WTC11 (cell line): ENCODE data around the gene GLRA3.

Source experiments
- ATF1 ChIP-seq: sonication (generic); formaldehyde crosslinking; IDR thresholded peaks from 2 replicates; pipeline ENCODE4 v1.8.1; 2023; ENCODE audit warnings: mild to moderate bottlenecking, moderate library complexity, missing genetic modification reagents
- CTCF ChIP-seq: fragments of 200-600 bp; IDR thresholded peaks from 2 replicates; pipeline ENCODE4 v1.8.0; 2022; ENCODE audit warnings: antibody characterized with exemption
- ESRRA ChIP-seq: sonication (generic); formaldehyde crosslinking; IDR thresholded peaks from 2 replicates; pipeline ENCODE4 v1.8.1; 2022; ENCODE audit warnings: mild to moderate bottlenecking, missing genetic modification reagents, borderline replicate concordance
- TP53 ChIP-seq: sonication (generic); formaldehyde crosslinking; IDR thresholded peaks from 2 replicates; pipeline ENCODE4 v1.8.1; 2023; ENCODE audit warnings: mild to moderate bottlenecking, missing genetic modification reagents
- ZBTB21 ChIP-seq: sonication (generic); formaldehyde crosslinking; IDR thresholded peaks from 2 replicates; pipeline ENCODE4 v1.8.1; 2023; ENCODE audit warnings: mild to moderate bottlenecking, missing genetic modification reagents, borderline replicate concordance
- ZMAT4 ChIP-seq: fragments of 250-450 bp; sonication (Bioruptor Pico); IDR thresholded peaks from 2 replicates; pipeline ENCODE4 v1.9.0; 2021; ENCODE audit warnings: mild to moderate bottlenecking
- ZNF281 ChIP-seq: sonication (generic); formaldehyde crosslinking; IDR thresholded peaks from 2 replicates; pipeline ENCODE4 v1.8.0; 2023; ENCODE audit warnings: mild to moderate bottlenecking, missing genetic modification reagents
- TF ChIP-seq, protein P1 (sequence below): sonication (generic); formaldehyde crosslinking; IDR thresholded peaks from 2 replicates; pipeline ENCODE4 v1.8.1; 2022; ENCODE audit warnings: low read depth, missing genetic modification reagents, borderline replicate concordance

DNA sequence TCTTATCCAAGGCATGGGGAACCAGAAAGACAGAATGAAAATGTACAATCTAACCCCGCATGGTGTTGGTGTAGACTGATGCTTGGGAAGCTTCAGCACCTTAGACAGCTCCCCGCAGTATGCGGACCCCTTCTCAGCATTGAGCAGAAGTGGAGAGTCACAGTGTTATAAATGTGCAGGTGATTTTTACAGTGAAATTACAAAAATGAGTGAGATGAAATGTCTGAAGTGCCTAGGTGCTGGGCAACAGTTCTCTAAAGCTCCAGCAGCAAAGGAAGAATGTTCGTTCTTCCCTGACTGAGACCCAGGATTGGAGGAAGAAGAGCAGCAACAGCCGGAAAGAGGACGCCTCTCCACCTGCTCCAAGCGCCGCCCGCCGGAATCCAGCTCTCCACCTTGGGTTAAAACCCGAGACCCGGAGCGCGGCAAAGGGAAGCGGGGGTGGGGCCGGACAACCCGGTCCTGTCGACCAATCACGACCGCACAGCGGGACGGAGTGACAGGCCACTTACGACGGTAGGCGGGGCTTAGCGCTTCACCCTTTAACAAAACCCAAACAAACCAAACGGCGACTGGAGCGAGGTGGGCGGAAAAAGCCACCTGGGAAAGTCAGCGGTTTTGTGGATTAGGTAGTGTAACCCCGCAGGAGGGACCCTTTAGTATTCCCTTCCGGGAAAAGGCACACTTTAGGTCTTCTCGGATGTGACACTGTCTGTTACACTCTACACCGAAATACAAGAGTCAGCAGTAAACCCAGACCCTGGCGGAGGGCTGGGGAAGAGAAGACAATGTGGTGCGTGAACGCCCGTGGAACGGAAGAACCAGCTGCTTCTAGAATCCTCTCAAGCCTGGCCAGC lies at the start of gene GLRA3:
- TF ChIP-seq CTCF, result no peak
- TF ChIP-seq ZMAT4 (CRISPR knock-in tag), result no peak
- TF ChIP-seq ATF1, result no peak
- TF ChIP-seq, protein P1, sequence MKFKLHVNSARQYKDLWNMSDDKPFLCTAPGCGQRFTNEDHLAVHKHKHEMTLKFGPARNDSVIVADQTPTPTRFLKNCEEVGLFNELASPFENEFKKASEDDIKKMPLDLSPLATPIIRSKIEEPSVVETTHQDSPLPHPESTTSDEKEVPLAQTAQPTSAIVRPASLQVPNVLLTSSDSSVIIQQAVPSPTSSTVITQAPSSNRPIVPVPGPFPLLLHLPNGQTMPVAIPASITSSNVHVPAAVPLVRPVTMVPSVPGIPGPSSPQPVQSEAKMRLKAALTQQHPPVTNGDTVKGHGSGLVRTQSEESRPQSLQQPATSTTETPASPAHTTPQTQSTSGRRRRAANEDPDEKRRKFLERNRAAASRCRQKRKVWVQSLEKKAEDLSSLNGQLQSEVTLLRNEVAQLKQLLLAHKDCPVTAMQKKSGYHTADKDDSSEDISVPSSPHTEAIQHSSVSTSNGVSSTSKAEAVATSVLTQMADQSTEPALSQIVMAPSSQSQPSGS (CRISPR knock-in tag), result no peak
- peak; percentile 78; the same call in 1 of the 2 replicates for TF ChIP-seq ZBTB21 (CRISPR knock-in tag)
- TF ChIP-seq TP53 (CRISPR knock-in tag), result no peak; the same call in 1 of the 2 replicates
- 0 out of 2 replicates have a peak, but pooled peaks have one; percentile 44 for TF ChIP-seq ZNF281 (CRISPR knock-in tag)
- TF ChIP-seq ESRRA, result no peak
